Thyroid gland (tissue), 4 donors: Measurements from ENCODE around the gene TBK1. TPM values are rescaled to one million over a fixed set of nuclear protein-coding genes. Genes with fewer than 3 reads are reported as not detected.

Experiments
- DNase-seq, 2 donors: peaks; one replicate each; pipeline ENCODE4 v3.0.0-alpha.2; 2019
- H3K27ac ChIP-seq, 3 donors: fragments of 200-600 bp; sonication (generic); 1 replicate in 2 of 3; 2 replicates in 1 of 3; pipeline ENCODE4 v1.5.1; 2016 to 2019; ENCODE audit warnings: mild to moderate bottlenecking in 1 of 3, moderate library complexity in 1 of 3
- H3K27me3 ChIP-seq: fragments of 200-600 bp; sonication (generic); one replicate; pipeline ENCODE4 v1.5.1; 2019
- H3K36me3 ChIP-seq, 2 donors: fragments of 200-600 bp; sonication (generic); one replicate each; pipeline ENCODE4 v1.5.1; 2016 to 2019
- H3K4me1 ChIP-seq, 2 donors: fragments of 200-600 bp; sonication (generic); one replicate each; pipeline ENCODE4 v1.5.1; 2017 to 2019
- H3K4me3 ChIP-seq, 3 donors: fragments of 200-600 bp; sonication (generic); replicated peaks in 1 of 3; 1 replicate in 2 of 3; 2 replicates in 1 of 3; pipeline ENCODE4 v1.5.1; 2016; ENCODE audit warnings: mild to moderate bottlenecking in 1 of 3
- H3K9me3 ChIP-seq: fragments of 200-600 bp; sonication (generic); one replicate; pipeline ENCODE4 v1.5.1; 2017
- POLR2A ChIP-seq, 2 donors: fragments of 450-650 bp; IDR thresholded peaks; one replicate each; pipeline ENCODE4 v1.6.1; 2017; ENCODE audit warnings: antibody characterized with exemption in 2 of 2, mild to moderate bottlenecking in 2 of 2, moderate library complexity in 1 of 2
- WGBS, 2 donors: methylation state at CpG; one replicate each; pipeline ENCODE4 v1.1.5; 2017; 5-methylcytosine and 5-hydroxymethylcytosine counted together
- intact Hi-C: fragments of 100-400 bp; cut with DNase I; formaldehyde crosslinking; loops from one replicate; pipeline ENCODE4 v1.15.1; 2023
- total RNA-seq, 4 donors: library from RNA; depleted of rRNA; stranded (reverse); fragments of >200 nt; gene quantifications; one replicate each; pipeline ENCODE4 v1.2.3, GENCODE V29; 2016
- TF ChIP-seq, protein P1 (sequence below), 6 experiments: fragments of 200-600 bp in 3 of 6; fragments of 450-650 bp in 3 of 6; sonication (generic) in 3 of 6; IDR thresholded peaks; one replicate each; pipeline ENCODE4 v1.5.1; 2016 to 2019; ENCODE audit warnings: antibody characterized with exemption in 6 of 6, mild to moderate bottlenecking in 2 of 6, inconsistent platforms in 1 of 6, moderate library complexity in 1 of 6

The TBK1 gene
- total RNA-seq, 4 donors from 2014 or later: 27.7 to 42.1 (median 33.4) TPM

- Histone ChIP-seq H3K27ac (no peak overlapping the region), H3K27me3 (no peaks in the 10 kb centered on the region), H3K9me3 (no peaks in the 10 kb centered on the region), H3K4me1 (no peaks in the 10 kb centered on the region), H3K36me3 (peaks cover 25 to 42% of the 10 kb centered on the region in 2 donors), H3K4me3 (no peak overlapping the region)
- WGBS, 2 donors: 90 to 97% methylated on average over 1 of the region's 1 CpG
- intact Hi-C loops: no loop called here
- TF ChIP-seq POLR2A (IDR thresholded peaks at IDR 0.05): no peak
- TF ChIP-seq, protein P1, sequence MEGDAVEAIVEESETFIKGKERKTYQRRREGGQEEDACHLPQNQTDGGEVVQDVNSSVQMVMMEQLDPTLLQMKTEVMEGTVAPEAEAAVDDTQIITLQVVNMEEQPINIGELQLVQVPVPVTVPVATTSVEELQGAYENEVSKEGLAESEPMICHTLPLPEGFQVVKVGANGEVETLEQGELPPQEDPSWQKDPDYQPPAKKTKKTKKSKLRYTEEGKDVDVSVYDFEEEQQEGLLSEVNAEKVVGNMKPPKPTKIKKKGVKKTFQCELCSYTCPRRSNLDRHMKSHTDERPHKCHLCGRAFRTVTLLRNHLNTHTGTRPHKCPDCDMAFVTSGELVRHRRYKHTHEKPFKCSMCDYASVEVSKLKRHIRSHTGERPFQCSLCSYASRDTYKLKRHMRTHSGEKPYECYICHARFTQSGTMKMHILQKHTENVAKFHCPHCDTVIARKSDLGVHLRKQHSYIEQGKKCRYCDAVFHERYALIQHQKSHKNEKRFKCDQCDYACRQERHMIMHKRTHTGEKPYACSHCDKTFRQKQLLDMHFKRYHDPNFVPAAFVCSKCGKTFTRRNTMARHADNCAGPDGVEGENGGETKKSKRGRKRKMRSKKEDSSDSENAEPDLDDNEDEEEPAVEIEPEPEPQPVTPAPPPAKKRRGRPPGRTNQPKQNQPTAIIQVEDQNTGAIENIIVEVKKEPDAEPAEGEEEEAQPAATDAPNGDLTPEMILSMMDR (IDR thresholded peaks at IDR 0.05): no peak
- no peak for DNase-seq
These were observed 46.0 kb downstream of the TBK1 start for GRCh38 chr12:64497903-64498302.

DNA sequence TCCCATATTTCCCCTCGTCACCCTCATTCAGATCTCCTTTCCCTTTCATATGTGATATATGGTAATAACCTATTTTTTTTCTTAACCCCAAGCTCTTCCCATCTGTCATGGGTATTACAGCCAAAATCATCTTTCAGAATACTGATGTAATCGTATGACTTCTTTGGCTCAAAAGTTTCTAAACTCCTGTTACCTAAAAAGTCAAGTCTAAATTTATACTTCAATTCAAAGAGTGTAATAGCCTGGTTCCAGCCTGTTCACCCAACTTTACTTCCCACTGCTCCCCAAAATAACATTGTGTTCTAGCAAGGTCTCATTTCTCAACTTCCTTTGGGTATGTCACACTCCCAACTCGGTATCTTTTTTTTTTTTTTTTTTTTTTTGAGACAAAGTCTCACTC is 48.5 kb downstream of the TBK1 start:
- WGBS, 2 donors: 87 to 94% methylated on average over 3 of the region's 3 CpGs

GRCh38 chr12:64501486-64501885 is 49.6 kb downstream of the TBK1 start:
- Histone ChIP-seq H3K27ac (no peak overlapping the region), H3K9me3 (no peaks in the 10 kb centered on the region), H3K4me1 (no peaks in the 10 kb centered on the region), H3K4me3 (no peak overlapping the region), H3K36me3 (peaks cover 19 to 21% of the 10 kb centered on the region in 2 donors), H3K27me3 (no peaks in the 10 kb centered on the region)
- no peak for TF ChIP-seq POLR2A (IDR thresholded peaks at IDR 0.05)
- TF ChIP-seq, protein P1 (IDR thresholded peaks at IDR 0.05): no peak
- no peak for DNase-seq
- 93 to 95% methylated on average over 7 of the region's 7 CpGs for WGBS, 2 donors
- intact Hi-C loops: no loop called here

More for the DNA sequence above, 48.5 kb downstream of the TBK1 start:
- no peaks in the 10 kb centered on the region for H3K9me3 ChIP-seq
- H3K27ac ChIP-seq: no peak overlapping the region
- H3K36me3 ChIP-seq: peaks cover 21 to 30% of the 10 kb centered on the region in 2 donors
- no peak overlapping the region for H3K4me3 ChIP-seq
- no peaks in the 10 kb centered on the region for H3K4me1 ChIP-seq
- intact Hi-C loops: no loop called here
- no peaks in the 10 kb centered on the region for H3K27me3 ChIP-seq
- no peak for DNase-seq
- TF ChIP-seq, protein P1 (IDR thresholded peaks at IDR 0.05): no peak
- no peak for TF ChIP-seq POLR2A (IDR thresholded peaks at IDR 0.05)

- no peak for DNase-seq
- Histone ChIP-seq H3K36me3 (no peaks in the 10 kb centered on the region), H3K4me1 (no peaks in the 10 kb centered on the region), H3K4me3 (no peak overlapping the region), H3K27me3 (no peaks in the 10 kb centered on the region), H3K9me3 (no peaks in the 10 kb centered on the region), H3K27ac (no peak overlapping the region)
- no peak for TF ChIP-seq POLR2A (IDR thresholded peaks at IDR 0.05)
- TF ChIP-seq, protein P1 (IDR thresholded peaks at IDR 0.05): no peak
- WGBS, 2 donors: 87 to 89% methylated on average over 4 of the region's 4 CpGs
- intact Hi-C loops: no loop called here
These were observed 55.0 kb downstream of the TBK1 start for GRCh38 chr12:64506955-64507354.

DNA sequence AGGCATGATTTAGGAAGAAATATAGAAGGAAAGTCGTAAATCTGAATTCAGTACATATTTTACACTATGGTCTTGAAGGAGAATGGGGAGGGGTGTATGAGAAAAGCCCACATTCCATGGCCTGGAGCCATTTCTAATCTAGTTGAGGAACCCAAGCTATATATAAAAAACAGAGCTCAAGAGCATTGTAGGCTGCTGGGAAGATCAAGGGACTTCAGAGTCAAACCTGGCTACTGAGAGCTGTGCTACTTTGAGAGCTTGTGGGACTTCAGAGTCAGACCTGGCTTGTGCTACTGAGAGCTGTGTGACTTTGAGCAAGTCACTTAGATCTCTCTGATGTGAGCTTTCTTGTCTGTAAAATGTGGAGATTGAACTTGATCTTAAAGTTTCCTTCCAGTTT is 58.7 kb downstream of the TBK1 start:
- no peak for DNase-seq
- no peaks in the 10 kb centered on the region for H3K4me1 ChIP-seq
- no peaks in the 10 kb centered on the region for H3K27me3 ChIP-seq
- intact Hi-C loops: no loop called here
- TF ChIP-seq POLR2A (IDR thresholded peaks at IDR 0.05): no peak
- TF ChIP-seq, protein P1 (IDR thresholded peaks at IDR 0.05): no peak
- H3K27ac ChIP-seq: no peak overlapping the region
- no peak overlapping the region for H3K4me3 ChIP-seq
- WGBS, 2 donors: 94% methylated on average over 1 of the region's 1 CpG
- no peaks in the 10 kb centered on the region for H3K36me3 ChIP-seq
- H3K9me3 ChIP-seq: no peaks in the 10 kb centered on the region
